NT2/D1 (cell line): ENCODE results near the gene ELAVL3.
"Not testable (repeated sequence)": the region's sequence is repeated elsewhere in the genome, so short reads cannot be mapped to it uniquely, and the experiment has no call there.

ENCODE experiments used
- SUZ12 ChIP-seq: IDR thresholded peaks from 2 replicates; pipeline ENCODE4 v1.6.1; 2011; ENCODE audit not compliant: insufficient read length, insufficient read depth; ENCODE audit errors: extremely low read depth
- YY1 ChIP-seq: IDR thresholded peaks from 2 replicates; pipeline ENCODE4 v1.6.1; 2011; ENCODE audit not compliant: insufficient read length, insufficient read depth
- ZNF274 ChIP-seq: IDR thresholded peaks from 2 replicates; pipeline ENCODE4 v1.6.1; 2011; ENCODE audit warnings: mild to moderate bottlenecking, low read depth, low read length

GRCh38 chr19:11475343-11475742 is 5.5 kb downstream of the ELAVL3 start:
- TF ChIP-seq YY1, ZNF274, SUZ12: not testable (repeated sequence)
